Gastrocnemius medialis (tissue), 4 donors: Measurements from ENCODE around the gene GDI1. TPM values are rescaled to one million over a fixed set of nuclear protein-coding genes. Genes with fewer than 3 reads are reported as not detected.
A peak's percentile ranks its signal among the peaks of the same experiment; 100 is the strongest.

Experiments
- ATAC-seq, 2 donors: fragments of 150-250 bp; one replicate each; pipeline ENCODE4 v1.9.1; 2016
- DNase-seq, 2 donors: peaks; one replicate each; pipeline ENCODE4 v3.0.0-alpha.2; 2019
- H3K27ac ChIP-seq, 4 donors: fragments of 200-600 bp; sonication (generic); 1 replicate in 1 of 4; 2 replicates in 3 of 4; pipeline ENCODE4 v1.5.1; 2016 to 2018; ENCODE audit warnings: mild to moderate bottlenecking in 2 of 4, moderate library complexity in 1 of 4
- H3K27me3 ChIP-seq, 3 donors: fragments of 200-600 bp; sonication (generic) in 2 of 3; 1 replicate in 1 of 3; 2 replicates in 2 of 3; pipeline versions ENCODE4 v1.5.1 to v1.6.0; 2016 to 2019; ENCODE audit warnings: mild to moderate bottlenecking in 1 of 3, moderate library complexity in 1 of 3
- H3K36me3 ChIP-seq, 2 donors: fragments of 200-600 bp; sonication (generic) in 1 of 2; one replicate each; pipeline ENCODE4 v1.5.1; 2017 to 2018
- H3K4me1 ChIP-seq, 2 donors: fragments of 200-600 bp; sonication (generic) in 1 of 2; one replicate each; pipeline ENCODE4 v1.5.1; 2016 to 2017; ENCODE audit warnings: mild to moderate bottlenecking in 2 of 2
- H3K4me3 ChIP-seq, 4 donors: fragments of 200-600 bp; sonication (generic) in 3 of 4; 1 replicate in 1 of 4; 2 replicates in 3 of 4; pipeline ENCODE4 v1.5.1; 2016 to 2019; ENCODE audit warnings: mild to moderate bottlenecking in 2 of 4
- H3K9me3 ChIP-seq, 3 donors: fragments of 200-600 bp; sonication (generic) in 2 of 3; 1 replicate in 1 of 3; 2 replicates in 2 of 3; pipeline ENCODE4 v1.5.1; 2016 to 2019
- POLR2A ChIP-seq, 2 donors: fragments of 450-650 bp; IDR thresholded peaks; one replicate each; pipeline ENCODE4 v1.6.1; 2017; ENCODE audit warnings: antibody characterized with exemption in 2 of 2, mild to moderate bottlenecking in 2 of 2, moderate library complexity in 2 of 2
- in situ Hi-C, 4 donors: fragments of 200-750 bp; cut with MboI; loops; one replicate each; pipeline versions ENCODE4 v1.15.0 to v1.8.0; 2017; ENCODE audit warnings: low sequenced_read_pairs in 4 of 4
- intact Hi-C: fragments of 100-400 bp; cut with DNase I; formaldehyde crosslinking; loops from one replicate; pipeline ENCODE4 v1.15.1; 2023; ENCODE audit warnings: low total_unique reads
- total RNA-seq, 4 donors: library from RNA; depleted of rRNA; stranded (reverse); fragments of >200 nt; gene quantifications; one replicate each; pipeline versions ENCODE4 v1.1.0 to v1.2.3, GENCODE V29; 2016
- TF ChIP-seq, protein P1 (sequence below), 5 experiments: fragments of 450-650 bp in 3 of 5; fragments of 200-600 bp in 2 of 5; sonication (generic) in 2 of 5; IDR thresholded peaks in 4 of 5; conservative IDR thresholded peaks in 1 of 5; 1 replicate in 4 of 5; 2 replicates in 1 of 5; pipeline ENCODE4 v1.5.1; 2016 to 2019; ENCODE audit warnings: antibody characterized with exemption in 5 of 5, mild to moderate bottlenecking in 3 of 5, moderate library complexity in 3 of 5

The GDI1 gene
- total RNA-seq, 4 donors from 2014 or later = 19.8 to 54.5 (median 39.0) TPM

DNA sequence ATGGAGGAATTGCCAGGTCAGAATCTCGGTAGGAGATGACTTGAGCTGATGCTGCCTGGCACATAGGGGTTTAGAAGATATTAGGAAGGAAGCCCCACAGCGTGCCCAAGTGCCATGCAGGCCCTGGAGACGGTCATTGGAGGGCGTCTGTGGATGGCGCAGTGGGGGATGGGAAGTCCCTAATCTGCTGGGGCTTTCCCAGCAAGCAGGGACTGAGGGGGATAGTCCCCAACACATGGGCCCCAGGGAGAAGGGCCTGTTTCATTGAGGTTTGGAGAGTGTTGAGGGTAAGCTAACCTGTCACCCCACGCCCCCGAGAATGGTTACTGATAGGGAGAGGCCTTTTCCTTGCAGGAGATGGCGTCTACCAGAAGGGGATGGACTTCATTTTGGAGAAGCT, 17.8 kb upstream of the GDI1 start:
- ATAC-seq (no peak), DNase-seq (no peak)
- Histone ChIP-seq H3K4me3 (no peak overlapping the region), H3K9me3 (no peaks in the 10 kb centered on the region), H3K27ac (no peak overlapping the region), H3K36me3 (no peaks in the 10 kb centered on the region), H3K27me3 (no peaks in the 10 kb centered on the region), H3K4me1 (no peaks in the 10 kb centered on the region)
- in situ Hi-C loops (loop anchor here in 2 of 4 donors (25.0 kb wide), 1 partner anchor 118 kb away; the partner anchor contains the start of genes G6PD (in 2 of the 2) and IKBKG (in 2 of the 2)), intact Hi-C loops (no loop called here)
- TF ChIP-seq POLR2A (IDR thresholded peaks at IDR 0.05) = no peak
- TF ChIP-seq, protein P1, sequence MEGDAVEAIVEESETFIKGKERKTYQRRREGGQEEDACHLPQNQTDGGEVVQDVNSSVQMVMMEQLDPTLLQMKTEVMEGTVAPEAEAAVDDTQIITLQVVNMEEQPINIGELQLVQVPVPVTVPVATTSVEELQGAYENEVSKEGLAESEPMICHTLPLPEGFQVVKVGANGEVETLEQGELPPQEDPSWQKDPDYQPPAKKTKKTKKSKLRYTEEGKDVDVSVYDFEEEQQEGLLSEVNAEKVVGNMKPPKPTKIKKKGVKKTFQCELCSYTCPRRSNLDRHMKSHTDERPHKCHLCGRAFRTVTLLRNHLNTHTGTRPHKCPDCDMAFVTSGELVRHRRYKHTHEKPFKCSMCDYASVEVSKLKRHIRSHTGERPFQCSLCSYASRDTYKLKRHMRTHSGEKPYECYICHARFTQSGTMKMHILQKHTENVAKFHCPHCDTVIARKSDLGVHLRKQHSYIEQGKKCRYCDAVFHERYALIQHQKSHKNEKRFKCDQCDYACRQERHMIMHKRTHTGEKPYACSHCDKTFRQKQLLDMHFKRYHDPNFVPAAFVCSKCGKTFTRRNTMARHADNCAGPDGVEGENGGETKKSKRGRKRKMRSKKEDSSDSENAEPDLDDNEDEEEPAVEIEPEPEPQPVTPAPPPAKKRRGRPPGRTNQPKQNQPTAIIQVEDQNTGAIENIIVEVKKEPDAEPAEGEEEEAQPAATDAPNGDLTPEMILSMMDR (IDR thresholded peaks at IDR 0.05 in 4 of 5, conservative IDR thresholded peaks at IDR 0.05 in 1 of 5) = no peak

DNA sequence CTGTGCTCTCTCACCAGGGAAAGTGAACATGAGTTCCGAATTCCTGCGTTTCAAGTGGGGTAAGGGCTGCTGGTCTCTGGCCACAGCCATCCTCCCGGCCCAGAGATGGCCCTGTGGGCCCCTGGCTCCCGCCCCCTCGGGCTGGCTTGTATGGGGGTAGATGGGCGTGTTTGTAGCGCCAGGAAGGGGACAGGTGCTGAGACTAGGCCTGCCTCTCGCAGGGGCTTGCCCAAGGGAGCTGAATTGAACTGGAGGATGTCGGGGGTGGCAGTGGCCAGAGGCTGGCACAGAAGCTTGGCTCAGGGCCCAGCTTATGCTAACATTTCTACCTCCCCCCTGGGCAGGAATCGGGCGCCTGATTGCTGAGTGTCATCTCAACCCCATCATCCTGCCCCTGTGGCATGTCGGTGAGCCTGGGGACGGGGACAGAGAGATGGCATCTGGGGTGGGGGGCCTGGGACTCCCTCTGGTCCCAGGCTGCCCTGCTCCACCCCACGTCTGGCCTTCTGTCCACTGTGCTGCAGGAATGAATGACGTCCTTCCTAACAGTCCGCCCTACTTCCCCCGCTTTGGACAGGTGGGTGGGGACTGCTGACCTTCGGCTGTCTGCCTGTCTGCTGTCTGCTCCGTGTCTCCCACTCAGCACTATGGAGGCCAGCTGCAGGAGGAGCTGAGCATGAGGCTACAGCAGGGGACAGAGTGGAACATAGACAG, 17.1 kb upstream of the GDI1 start:
- TF ChIP-seq, protein P1 (IDR thresholded peaks at IDR 0.05 in 4 of 5, conservative IDR thresholded peaks at IDR 0.05 in 1 of 5) = no peak
- TF ChIP-seq POLR2A (IDR thresholded peaks at IDR 0.05) = no peak
- peak overlapping the region; percentile 15 to 65 (median 27) for H3K27ac ChIP-seq
- DNase-seq (peak in 1 of 2 donors; percentile 40), ATAC-seq (peak in 1 of 2 donors; percentile 79)
- intact Hi-C loops = no loop called here
- in situ Hi-C loops = loop anchor here in 2 of 4 donors (25.0 kb wide), 1 partner anchor 117 kb away; the partner anchor contains the start of genes G6PD (in 2 of the 2) and IKBKG (in 2 of the 2)
- no peak overlapping the region for H3K4me3 ChIP-seq
- H3K4me1 ChIP-seq = no peaks in the 10 kb centered on the region
- H3K27me3 ChIP-seq = no peaks in the 10 kb centered on the region
- H3K9me3 ChIP-seq = no peaks in the 10 kb centered on the region
- no peaks in the 10 kb centered on the region for H3K36me3 ChIP-seq

DNA sequence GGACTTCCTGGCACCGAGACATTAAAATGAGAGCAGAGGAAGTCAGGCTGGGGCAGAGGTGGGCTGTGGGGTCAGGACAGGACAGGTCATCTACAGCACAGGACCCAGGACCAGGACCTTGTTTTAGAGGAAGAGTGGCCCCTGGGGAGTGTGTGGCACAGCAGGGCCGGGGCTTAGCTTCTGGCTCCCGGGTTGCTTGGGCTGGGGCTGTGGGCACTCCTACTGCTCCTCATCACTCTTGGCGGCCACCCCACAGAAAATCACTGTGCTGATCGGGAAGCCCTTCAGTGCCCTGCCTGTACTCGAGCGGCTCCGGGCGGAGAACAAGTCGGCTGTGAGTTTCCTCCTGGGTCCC, 16.6 kb upstream of the GDI1 start:
- Histone ChIP-seq H3K9me3 (no peaks in the 10 kb centered on the region), H3K4me3 (no peak overlapping the region), H3K27ac (peak overlapping the region in 3 of 4 donors; percentile 18 to 65 (median 33)), H3K4me1 (no peaks in the 10 kb centered on the region), H3K36me3 (no peaks in the 10 kb centered on the region), H3K27me3 (no peaks in the 10 kb centered on the region)
- peak in 1 of 2 donors; percentile 6 for ATAC-seq
- TF ChIP-seq, protein P1 (IDR thresholded peaks at IDR 0.05 in 4 of 5, conservative IDR thresholded peaks at IDR 0.05 in 1 of 5) = no peak
- TF ChIP-seq POLR2A (IDR thresholded peaks at IDR 0.05) = no peak
- in situ Hi-C loops (loop anchor here in 2 of 4 donors (25.0 kb wide), 1 partner anchor 117 kb away; the partner anchor contains the start of genes G6PD (in 2 of the 2) and IKBKG (in 2 of the 2)), intact Hi-C loops (no loop called here)
- DNase-seq = no peak

DNA sequence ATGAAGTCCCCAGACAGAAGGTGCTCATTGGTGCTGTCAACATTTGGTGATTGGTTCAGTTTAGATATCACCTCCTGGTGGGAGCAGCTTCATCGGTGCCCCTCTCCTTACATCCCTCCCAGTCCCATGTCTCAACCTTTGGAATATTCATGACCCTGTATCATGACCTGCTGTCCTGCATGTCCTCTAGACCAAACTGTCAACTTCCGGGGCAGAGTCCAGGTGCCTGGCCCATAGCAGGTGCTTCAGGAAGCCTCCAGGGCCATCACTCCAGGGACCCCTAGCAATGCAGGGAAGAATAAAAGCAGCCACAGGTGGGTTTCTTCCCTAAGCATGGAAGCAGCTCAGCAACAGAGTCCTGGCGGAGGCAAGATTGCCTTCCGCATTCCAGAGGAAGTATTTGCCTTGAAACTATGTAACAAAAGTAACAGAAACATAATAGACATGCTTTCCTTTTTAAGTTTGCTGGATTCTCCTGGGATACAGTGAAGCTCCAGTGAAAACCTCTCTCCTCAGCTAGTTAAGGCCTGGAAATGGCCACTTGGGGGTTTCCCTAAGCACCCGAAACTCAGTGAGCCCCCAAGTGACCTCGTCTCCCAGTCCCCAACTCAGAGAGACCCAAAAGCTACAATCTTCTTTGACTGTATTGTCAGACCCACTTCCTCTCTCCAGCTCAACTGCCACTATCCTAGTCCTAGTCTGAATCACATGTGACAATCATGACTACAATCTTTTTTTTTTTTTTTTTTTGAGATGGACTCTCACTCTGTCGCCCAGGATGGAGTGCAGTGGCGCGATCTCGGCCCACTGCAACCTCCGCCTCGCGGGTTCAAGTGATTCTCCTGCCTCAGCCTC, 9.8 kb upstream of the GDI1 start:
- ATAC-seq (no peak), DNase-seq (no peak)
- Histone ChIP-seq H3K27ac (no peak overlapping the region), H3K27me3 (no peaks in the 10 kb centered on the region), H3K4me3 (no peak overlapping the region), H3K4me1 (peaks cover 3 to 7% of the 10 kb centered on the region in 2 donors), H3K36me3 (no peaks in the 10 kb centered on the region), H3K9me3 (no peaks in the 10 kb centered on the region)
- in situ Hi-C loops = no loop called here
- TF ChIP-seq POLR2A (IDR thresholded peaks at IDR 0.05) = no peak
- TF ChIP-seq, protein P1 (IDR thresholded peaks at IDR 0.05 in 4 of 5, conservative IDR thresholded peaks at IDR 0.05 in 1 of 5) = no peak
- intact Hi-C loops = no loop called here
